ENCODE measurements around the gene AUTS2. TPM values are rescaled to one million over a fixed set of nuclear protein-coding genes. Genes with fewer than 3 reads are reported as not detected.

AUTS2 gene
- total RNA-seq, 1 experiment from 2014 or later = 50.0 TPM

GRCh38 chr7:69653806-69654205, 55.5 kb downstream of the AUTS2 start:
- CTCF ChIA-PET = no interaction called here
- H3K9me3 Mint-ChIP-seq = no peaks in the 10 kb centered on the region
- TF ChIP-seq STAT6 (CRISPR knock-in tag; conservative IDR thresholded peaks at IDR 0.05; ENCODE audit: low read depth) (no peak), CREM (CRISPR knock-in tag; IDR thresholded peaks at IDR 0.05) (no peak), ZNF232 (CRISPR knock-in tag; IDR thresholded peaks at IDR 0.05) (no peak), E2F4 (CRISPR knock-in tag; IDR thresholded peaks at IDR 0.05; ENCODE audit: borderline replicate concordance, low read depth) (no peak), SOX15 (CRISPR knock-in tag; IDR thresholded peaks at IDR 0.05) (no peak), ZNF396 (CRISPR knock-in tag; IDR thresholded peaks at IDR 0.05; ENCODE audit: borderline replicate concordance) (no peak), E2F1 (CRISPR knock-in tag; IDR thresholded peaks at IDR 0.05) (no peak)
- H3K4me1 Mint-ChIP-seq = peaks cover 59% of the 10 kb centered on the region
- peaks cover 74% of the 10 kb centered on the region for H3K27me3 Mint-ChIP-seq (ENCODE audit: low read depth)
- ATAC-seq = no peak
- no peak overlapping the region for H3K27ac Mint-ChIP-seq
- H3K36me3 Mint-ChIP-seq = no peaks in the 10 kb centered on the region
- no peak for DNase-seq (ENCODE audit: low spot score)
- POLR2A ChIA-PET = no interaction called here
- H3K4me3 Mint-ChIP-seq = no peak overlapping the region

GRCh38 chr7:69654381-69654780, 56.1 kb downstream of the AUTS2 start:
- H3K27me3 Mint-ChIP-seq (ENCODE audit: low read depth) = peaks cover 68% of the 10 kb centered on the region
- no peak overlapping the region for H3K4me3 Mint-ChIP-seq
- DNase-seq (ENCODE audit: low spot score) (no peak), ATAC-seq (no peak)
- H3K9me3 Mint-ChIP-seq = no peaks in the 10 kb centered on the region
- POLR2A ChIA-PET = no interaction called here
- CTCF ChIA-PET = interaction anchor here (0.6 kb wide), 1 partner anchor 16 kb away, joined by 3 read pairs; no protein-coding TSS in a partner anchor
- no peaks in the 10 kb centered on the region for H3K36me3 Mint-ChIP-seq
- H3K27ac Mint-ChIP-seq = no peak overlapping the region
- no peak for TF ChIP-seq TP53 (CRISPR knock-in tag; IDR thresholded peaks at IDR 0.05)
- TF ChIP-seq AR (CRISPR knock-in tag; IDR thresholded peaks at IDR 0.05) = no peak
- TF ChIP-seq MAX (CRISPR knock-in tag; IDR thresholded peaks at IDR 0.05) = no peak
- no peak for TF ChIP-seq FOXP4 (CRISPR knock-in tag; IDR thresholded peaks at IDR 0.05)
- TF ChIP-seq ETV6 (CRISPR knock-in tag; IDR thresholded peaks at IDR 0.05) = no peak
- TF ChIP-seq USF2 (CRISPR knock-in tag; IDR thresholded peaks at IDR 0.05) = no peak
- TF ChIP-seq TCF7 (CRISPR knock-in tag; IDR thresholded peaks at IDR 0.05; ENCODE audit: low read depth) = no peak
- TF ChIP-seq MXD4 (CRISPR knock-in tag; IDR thresholded peaks at IDR 0.05; ENCODE audit: borderline replicate concordance) = no peak
- TF ChIP-seq KAT7 (CRISPR knock-in tag; IDR thresholded peaks at IDR 0.05; ENCODE audit: borderline replicate concordance) = no peak
- H3K4me1 Mint-ChIP-seq = peaks cover 63% of the 10 kb centered on the region
